Islet of Langerhans (tissue), 1 donor: ENCODE results near the gene SMYD2.

Experiments
- FAIRE-seq: peaks from one replicate; lab custom pipeline; 2011; peaks lifted over from hg19 to GRCh38; lab: Jason Lieb, UNC

The SMYD2 gene

DNA sequence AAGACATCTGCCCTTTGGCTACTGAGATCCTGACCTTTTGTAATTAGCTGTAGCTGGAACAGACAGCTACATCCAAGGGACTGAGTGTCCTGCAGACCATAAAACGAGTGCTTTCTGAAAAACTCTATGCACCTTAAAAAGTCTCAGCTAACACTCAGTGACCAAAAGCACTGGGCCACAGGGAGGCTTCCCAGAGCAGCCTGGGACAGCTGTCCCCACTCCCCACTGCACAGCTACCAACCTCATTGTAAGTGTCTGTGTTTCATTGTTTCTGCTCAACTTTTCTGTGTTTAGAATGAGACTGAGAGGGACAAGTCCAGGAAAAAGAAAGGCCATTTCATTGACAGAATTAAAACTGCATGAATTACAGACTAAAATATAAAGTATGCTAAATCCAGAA, 80.7 kb downstream of the SMYD2 start:
- FAIRE-seq = no peak

DNA sequence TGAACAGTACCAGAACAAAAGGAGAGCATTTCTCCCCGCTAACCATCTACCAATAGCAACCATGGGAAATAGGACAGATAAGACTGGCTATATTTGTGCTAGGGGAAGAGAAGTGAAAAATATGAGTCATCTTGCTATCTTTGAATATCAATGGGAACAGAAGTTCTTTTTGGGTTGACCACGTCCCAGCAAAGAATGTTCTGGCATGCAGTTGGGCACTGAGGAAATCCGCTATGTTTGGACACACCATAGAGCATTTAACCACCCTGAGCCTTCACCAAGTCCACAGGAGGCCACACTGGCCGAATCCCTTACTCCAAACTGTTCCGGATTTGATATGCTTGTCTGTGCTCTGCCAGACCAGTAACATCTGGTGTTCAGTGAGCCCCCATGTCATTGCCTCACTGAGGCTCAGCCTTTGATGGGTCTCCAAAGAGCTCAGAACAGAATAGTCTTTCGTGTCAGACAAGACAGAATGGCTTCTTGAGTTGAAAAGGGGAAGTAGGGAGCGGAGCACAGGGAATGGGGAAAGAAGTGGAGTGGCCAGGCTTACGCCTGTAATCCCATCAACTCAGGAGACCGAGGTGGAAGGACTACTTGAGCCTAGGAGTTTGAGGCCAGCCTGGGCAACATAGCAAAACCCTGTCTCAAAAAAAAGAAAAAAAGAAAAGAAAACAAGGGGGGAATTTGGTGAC, 81.4 kb downstream of the SMYD2 start:
- FAIRE-seq = no peak

DNA sequence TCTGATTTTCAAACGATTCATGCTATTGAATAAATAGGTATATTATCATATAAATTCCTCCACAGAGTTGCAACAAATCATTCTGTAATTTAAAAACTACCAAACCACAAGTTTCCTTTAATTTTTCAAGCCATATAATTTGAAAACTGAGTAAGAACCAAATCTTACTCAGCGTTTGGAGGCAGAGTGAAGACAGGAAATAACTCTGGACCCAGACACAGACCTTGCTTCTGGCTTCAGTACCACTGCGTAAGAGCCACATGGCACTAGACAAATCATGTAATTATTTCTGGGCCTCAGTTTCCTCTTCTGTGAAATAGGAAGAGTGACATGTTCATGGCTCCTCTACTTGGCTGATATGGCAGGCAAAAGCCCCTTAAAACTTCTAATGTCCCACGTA, 82.4 kb downstream of the SMYD2 start:
- no peak for FAIRE-seq

DNA sequence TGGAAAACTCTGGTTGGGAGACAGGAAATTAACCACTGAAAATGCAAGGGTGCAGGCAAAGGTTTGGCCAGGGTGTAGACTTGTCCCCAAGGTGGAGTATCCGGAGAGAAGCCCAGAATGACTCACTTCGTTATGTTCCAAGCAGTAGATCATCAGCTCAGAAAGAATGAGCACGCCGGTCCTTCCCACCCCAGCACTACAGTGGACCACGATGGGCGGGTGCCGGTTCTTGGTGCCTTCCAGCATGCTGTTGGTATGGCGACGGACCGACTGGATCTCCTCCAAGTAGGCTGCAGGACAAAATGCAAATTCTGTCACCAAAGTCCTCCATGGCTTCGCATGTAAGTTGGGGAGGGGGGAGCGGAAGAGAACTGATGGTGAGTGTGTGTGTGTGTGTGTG, 83.4 kb downstream of the SMYD2 start:
- no peak for FAIRE-seq

DNA sequence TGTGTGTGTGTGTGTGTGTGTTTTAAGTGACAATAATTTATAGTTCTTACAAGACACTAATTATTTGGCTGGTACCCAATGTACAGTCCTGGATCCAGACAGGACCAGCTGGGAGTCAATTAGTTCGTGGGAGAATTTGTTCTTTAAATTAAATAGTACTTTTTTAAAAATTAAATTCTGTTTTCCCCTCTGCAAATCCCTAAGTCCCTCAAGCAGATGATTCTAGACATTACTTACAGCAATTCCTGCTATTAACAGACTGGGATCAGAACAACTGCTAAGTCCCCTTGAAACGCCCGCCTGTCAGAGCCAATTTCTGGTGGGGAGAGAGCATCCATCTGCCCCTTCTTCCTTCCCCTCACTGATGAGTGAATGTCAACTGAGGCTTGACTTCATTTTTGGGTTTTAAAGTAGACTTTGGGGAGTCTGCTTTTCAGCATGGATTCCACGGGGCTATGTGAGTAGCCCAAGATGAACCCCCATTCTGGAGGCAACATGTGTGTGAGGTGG, 83.9 kb downstream of the SMYD2 start:
- no peak for FAIRE-seq

DNA sequence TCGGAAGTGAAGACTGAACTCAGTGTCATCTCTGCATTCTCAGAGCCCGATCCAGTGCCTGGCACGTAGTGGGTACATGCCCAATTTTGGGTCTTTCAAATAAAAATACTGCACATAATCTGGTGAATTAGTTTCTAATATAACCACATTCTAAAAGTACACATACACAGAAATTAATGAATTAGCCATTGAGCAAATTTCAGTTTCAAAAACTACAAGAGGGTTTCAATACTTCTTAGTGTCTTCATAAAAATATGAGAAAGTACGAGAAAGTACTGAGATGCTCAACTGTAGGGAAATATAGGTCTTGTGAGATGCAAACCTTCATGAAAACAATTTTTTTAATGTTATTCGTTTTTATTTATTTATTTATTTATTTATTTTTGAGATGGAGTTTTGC, 86.9 kb downstream of the SMYD2 start:
- FAIRE-seq = no peak

DNA sequence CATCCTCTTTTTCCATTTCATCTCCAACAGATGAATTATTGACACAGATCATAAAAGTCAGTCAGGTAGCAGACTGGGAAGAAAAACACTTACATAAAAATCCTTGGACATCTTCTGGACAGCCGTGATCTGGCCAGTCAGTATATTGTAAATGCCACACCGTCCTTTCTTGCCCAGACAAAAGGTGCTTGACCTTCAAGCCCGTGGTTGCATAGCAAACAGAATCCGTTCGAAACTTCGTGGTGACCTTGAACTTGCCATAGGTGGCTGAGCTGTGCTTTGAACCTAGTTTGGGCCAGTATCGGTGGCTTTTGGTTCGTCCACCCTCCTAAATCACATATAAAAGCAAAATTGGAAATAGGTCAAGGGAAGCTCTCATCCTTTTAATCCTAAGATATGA, 88.4 kb downstream of the SMYD2 start:
- FAIRE-seq = no peak

DNA sequence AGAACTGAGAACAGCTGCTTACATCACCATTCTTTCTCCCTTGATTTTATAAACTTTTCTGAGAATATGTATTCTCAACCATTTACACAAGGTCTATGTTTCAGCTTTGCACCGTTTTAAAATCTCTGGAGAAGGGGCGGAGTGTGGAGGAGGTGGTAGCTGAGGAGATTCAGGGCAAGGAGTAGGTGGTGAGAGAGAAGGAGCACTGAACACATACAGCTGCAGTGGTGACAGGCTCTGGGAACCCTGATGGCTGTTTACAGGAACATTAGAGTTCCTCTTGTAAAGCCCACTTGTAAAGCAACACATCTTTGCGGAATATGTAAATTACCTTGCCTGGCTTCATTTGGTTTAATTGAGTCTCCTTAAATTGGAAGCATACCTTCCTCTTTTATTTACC, 89.7 kb downstream of the SMYD2 start:
- FAIRE-seq = no peak

DNA sequence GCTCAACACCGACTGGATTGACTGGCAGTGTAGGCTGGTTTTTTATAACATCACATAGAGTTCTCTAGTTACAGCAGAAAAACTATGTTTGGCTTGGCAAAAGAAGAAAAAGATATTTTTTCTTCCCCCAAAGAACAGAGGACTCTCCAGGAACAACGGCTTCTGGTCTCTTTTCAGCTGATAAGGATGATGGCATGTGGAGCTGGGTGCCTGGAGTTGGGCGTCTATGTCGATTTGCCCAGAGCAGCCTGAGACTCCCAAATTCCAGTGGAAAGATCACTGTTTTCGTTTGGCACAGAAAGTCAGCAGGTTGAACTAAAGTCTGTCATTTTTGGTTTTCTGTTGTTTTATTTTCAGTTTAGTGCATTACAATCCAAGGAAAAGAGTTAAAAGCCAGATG, 91.1 kb downstream of the SMYD2 start:
- no peak for FAIRE-seq

DNA sequence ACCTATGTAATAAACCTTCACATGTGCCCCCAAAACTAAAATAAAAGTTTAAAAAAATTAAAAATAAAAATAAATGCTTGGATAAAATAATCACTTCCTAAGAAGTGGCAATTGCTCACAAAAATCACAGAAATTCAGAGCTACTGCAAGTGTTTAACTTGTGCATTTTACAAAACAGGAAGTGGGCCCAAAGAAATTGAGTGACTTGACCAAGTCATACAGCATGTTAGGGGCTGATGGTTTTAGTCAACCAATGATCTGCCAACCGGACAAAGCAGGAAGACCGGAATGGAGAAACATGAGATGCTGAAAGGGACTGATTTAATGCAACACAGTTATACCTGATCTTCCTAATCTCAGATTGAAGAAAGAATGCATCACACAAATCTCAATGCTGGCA, 96.5 kb downstream of the SMYD2 start:
- no peak for FAIRE-seq

DNA sequence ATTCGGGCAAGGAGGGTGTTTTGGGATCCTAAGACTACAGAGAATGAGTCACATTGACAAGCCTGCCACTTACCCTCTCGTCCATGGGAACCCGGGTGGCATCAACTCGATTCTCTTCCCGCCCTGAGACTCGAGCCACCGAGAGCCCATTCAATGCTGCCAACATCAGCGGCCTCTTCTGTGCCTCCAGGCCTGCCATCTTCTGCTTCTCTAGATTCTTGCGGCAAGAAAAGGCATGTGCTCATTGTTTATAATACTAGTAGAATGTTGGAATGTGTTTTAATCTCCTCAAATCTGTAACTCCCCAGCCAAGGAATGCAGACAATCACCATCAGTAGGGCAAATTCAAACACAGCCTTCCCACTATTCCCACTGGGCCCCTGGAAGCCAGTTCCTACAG, 96.9 kb downstream of the SMYD2 start:
- FAIRE-seq = no peak

DNA sequence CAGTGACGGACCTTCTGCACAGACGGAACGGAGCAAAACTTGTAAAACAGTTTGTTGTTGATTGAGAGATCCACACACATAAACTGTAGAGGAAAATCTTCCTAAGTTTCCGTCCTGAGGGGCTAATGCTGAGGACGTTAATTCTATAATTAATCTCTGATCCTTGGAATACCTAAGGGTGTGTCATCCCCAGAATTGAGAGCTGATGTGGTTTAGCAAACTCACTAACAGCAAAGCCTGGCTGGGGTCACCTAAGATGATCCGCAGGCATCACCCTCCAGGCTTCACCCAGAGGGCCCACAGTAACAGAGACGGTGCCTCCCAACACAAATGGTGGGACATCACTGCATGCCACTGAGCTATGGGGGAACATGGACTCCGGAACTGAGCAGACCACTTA, 97.5 kb downstream of the SMYD2 start:
- FAIRE-seq = no peak

DNA sequence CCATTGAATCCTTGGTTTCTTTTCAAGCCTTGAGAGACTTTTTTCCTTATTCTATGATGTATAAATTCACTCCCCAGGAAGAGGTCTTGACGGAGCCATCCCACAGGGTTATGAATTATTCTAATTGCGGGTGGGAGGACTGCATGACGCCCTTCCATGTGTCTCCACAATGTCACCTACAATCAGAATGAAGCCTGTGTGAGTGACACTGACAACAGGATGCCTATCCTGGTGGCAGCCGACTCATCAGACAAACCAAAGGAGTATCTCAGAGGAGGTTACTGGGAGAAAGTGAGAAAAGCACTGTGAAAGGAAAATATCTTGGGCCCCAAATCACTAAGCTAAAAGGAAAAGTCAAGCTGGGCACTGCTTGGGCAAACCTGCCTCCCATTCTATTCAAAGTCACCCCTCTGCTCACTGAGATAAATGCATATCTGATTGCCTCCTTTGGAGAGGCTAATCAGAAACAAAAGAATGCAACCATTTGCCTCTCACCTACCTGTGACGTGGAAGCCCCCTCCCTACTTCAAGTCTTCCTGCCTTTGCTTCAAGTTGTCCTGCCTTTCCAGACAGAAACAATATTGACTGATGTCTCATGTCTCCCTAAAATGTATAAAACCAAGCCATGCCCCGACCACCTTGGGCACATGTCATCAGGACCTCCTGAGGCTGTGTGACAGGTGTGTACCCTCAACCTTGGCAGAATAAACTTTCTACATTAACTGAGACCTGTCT, 98.4 kb downstream of the SMYD2 start:
- no peak for FAIRE-seq

DNA sequence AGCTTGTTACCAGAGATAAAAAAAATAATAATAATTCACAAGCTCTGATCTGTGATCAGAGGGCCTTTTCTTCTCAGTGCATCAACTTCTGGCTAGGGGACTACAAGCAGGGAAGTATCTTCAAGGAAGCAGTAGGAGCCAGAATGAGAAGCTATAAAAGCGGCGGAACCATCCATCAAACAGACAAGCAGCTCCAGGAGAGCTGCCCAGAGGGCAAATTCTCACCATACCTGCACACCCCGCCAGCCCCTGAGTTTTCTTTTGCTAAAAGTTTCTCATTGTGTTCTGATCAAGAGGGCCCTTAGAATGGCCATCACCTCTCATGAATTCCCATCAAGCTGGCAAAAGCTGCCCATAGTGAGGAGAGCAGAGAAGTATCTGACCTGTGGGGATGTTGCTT, 99.4 kb downstream of the SMYD2 start:
- FAIRE-seq = no peak

DNA sequence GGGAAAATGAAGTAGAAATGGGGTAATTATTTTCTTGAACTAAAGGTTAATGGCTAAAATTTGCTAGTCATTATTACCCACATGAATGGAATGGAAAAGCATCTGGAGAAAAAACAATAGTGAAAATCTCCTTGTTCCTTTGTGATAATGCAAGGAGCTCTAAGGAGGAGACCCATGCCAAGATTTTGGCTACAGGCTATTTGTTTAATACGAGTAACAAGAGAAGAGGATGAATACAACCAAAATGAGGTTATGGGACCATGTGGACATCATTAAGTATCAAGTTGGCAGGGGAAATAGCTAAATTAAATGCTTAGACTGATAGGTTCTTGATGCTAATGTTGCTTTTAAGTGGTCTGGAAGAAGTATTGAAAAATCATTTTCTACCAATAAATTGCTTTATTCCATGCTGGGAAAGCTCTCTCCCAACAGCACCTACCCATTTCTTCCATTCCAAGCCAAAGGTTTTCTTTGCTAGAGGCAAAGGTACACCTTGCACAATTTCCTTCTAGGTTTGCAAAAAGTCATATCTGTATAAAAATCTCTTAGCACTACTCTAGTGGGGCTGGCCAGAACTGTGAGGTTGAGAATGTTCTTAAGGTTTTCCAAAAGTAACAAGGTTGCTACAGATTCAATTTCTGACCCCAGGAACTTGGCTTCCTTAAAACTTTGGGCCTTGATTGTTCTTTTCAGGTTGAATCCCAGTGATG, 100.2 kb downstream of the SMYD2 start:
- no peak for FAIRE-seq

DNA sequence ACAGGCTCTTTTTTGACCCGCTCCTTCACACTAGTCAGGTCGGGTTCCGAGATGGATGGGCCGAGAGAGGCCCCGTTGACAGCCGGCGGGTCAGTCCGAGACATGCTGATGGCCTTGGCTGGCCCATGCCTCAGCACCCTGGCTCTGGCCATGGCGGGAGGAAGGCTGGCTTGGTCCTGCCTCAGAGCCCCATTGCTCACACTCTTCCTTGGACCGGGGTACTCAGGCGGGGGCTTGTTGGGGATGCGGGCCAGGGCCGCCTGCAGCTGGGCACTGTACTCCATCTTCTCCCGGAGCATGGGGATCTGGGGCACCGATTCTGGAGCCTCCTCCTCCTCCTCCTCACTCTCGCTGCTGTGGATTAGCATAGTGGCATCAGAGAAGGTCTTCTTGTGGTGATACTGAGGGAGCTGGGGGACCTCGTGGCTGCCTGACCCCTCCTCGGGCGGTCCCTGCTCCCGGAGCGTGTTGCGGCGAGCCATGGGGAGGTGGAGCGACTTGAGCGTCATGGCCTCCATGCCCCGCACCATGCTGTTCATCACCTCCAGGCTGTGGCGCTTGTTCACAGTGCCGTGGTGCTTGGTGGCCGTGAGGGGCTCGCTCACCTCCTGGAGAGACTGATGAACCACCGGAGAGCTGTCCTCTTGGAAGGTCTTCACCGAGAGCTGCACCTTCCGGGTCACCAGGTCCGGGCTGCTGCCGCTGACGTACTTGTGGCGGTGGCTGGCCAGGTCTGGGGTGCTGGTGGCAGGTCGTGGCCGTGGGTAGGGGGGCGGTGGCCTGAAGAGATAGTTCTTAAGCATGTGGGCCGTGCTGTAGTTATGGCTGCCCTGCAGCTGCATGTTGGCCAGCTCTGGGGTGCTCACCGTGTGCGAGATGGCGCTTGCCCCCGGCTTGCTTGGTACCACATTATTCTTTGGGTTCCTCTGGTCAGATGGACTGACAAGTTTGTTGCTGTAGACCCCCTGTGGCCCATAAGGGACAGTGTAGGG, 102.7 kb downstream of the SMYD2 start:
- no peak for FAIRE-seq

DNA sequence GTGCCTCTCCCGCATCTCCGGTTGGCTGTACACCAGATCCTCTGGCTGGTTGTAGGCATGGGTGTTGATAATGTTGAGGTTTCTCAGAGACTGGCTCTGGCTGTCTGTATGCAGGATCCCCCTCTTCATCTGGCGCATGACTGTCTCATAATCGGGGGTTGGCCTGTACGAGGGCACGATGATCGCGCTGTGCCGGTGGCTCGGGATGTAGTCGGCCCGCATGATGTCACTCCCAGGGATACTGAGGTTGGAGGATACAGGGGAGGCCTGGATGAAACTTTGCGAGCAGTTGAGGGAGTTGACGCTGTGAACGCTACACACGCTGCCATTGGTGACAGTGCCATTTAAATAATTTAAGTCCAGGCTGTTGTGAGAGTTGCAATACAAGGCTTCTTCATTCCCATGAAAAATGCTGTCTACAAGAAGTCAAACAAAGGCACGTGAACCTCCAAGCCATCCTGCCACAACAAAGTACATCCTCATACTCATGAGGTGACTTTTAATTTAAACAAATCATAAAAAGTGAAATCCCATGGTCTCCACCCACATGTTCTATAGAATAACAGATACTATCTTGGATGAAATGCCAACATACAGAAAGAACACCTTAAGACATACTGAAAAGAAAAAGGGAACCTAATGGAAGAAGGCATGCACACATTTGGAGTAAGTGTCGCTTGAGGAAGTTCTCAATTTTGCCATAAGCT, 103.6 kb downstream of the SMYD2 start:
- FAIRE-seq = no peak

DNA sequence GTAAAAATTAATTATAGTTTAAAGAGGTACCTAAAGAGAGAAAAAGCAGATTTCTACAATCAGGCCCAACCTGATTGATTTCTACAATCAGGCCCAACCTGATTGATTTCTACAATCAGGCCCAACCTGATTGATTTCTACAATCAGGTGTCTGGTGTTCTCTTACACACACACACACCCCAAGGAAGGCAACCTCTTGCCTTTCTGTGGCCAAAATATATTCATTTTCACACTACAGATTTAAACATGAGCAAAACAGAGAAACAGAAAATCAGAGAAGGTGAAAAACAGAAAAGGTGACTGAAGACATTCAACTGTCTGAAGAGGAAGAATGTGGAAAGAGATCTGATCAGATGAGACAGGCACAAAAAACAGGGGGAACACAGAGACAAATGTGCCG, 104.5 kb downstream of the SMYD2 start:
- no peak for FAIRE-seq

DNA sequence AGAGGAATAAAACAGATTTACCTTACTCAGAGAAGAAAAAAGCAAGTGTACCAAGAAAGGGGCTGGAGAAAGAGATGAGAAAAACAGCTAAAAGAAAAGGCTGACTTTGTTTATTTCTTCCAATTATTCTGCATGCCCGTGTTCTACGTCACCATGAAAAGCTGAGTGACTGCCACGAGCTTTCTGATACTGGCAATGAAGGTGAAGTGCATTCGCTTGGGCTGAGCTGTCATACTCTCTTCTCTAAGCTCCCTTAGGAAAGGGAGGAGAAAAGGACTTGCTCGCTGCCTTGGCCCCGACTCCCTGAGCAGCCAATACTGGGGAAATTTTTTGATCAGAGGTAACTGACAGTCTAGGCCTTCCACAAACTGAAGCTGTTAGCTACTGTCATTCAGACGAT, 105.4 kb downstream of the SMYD2 start:
- FAIRE-seq = no peak
